Keratinocyte (primary cell): ENCODE results near the gene STMN3. TPM values are rescaled to one million over a fixed set of nuclear protein-coding genes. Genes with fewer than 3 reads are reported as not detected.
"Not testable (repeated sequence)": the region's sequence is repeated elsewhere in the genome, so short reads cannot be mapped to it uniquely, and the experiment has no call there.

ENCODE experiments used
- DNase-seq: peaks from one replicate; pipeline ENCODE4 v3.0.0-alpha.2; 2011; ENCODE audit warnings: low read depth, missing footprints, low spot score
- FAIRE-seq: peaks from 2 replicates; lab custom pipeline; 2011; peaks lifted over from hg19 to GRCh38; lab: Jason Lieb, UNC
- H2AFZ ChIP-seq: 2 replicates; pipeline ENCODE4 v1.6.0; 2012; ENCODE audit warnings: low read length, control low read depth, inconsistent platforms; ENCODE audit not compliant: control insufficient read depth
- H3K27ac ChIP-seq: 2 replicates; pipeline ENCODE4 v1.5.1; 2011; ENCODE audit warnings: low read length; ENCODE audit not compliant: control insufficient read depth, insufficient read depth
- H3K27me3 ChIP-seq: 3 replicates; pipeline ENCODE4 v1.6.0; 2011; ENCODE audit warnings: low read length; ENCODE audit not compliant: control insufficient read depth, insufficient read depth; ENCODE audit errors: extremely low read depth
- H3K36me3 ChIP-seq, 2 experiments: 2 replicates in 1 of 2; 3 replicates in 1 of 2; pipeline ENCODE4 v1.5.1; 2011; ENCODE audit warnings: low read length in 2 of 2, mild to moderate bottlenecking in 1 of 2; ENCODE audit not compliant: control insufficient read depth in 2 of 2, insufficient read depth in 2 of 2; ENCODE audit errors: extremely low read depth in 1 of 2
- H3K4me1 ChIP-seq: 3 replicates; pipeline ENCODE4 v1.5.1; 2011; ENCODE audit warnings: low read length; ENCODE audit not compliant: control insufficient read depth, insufficient read depth; ENCODE audit errors: extremely low read depth
- H3K4me2 ChIP-seq: 3 replicates; pipeline ENCODE4 v1.6.0; 2011; ENCODE audit warnings: low read depth, low read length; ENCODE audit not compliant: control insufficient read depth, insufficient read depth; ENCODE audit errors: extremely low read depth
- H3K4me3 ChIP-seq, 3 experiments: fragments of 200-600 bp in 1 of 3; sonication (generic) in 1 of 3; 2 replicates in 2 of 3; 3 replicates in 1 of 3; pipeline ENCODE4 v1.5.1; 2011 to 2016; ENCODE audit warnings: low read length in 3 of 3, mild to moderate bottlenecking in 3 of 3, control low read depth in 2 of 3, inconsistent platforms in 1 of 3, low read depth in 1 of 3, mixed read lengths in 1 of 3, mixed run types in 1 of 3, moderate library complexity in 1 of 3; ENCODE audit not compliant: control insufficient read depth in 2 of 3, insufficient read depth in 2 of 3; ENCODE audit errors: extremely low read depth in 1 of 3
- H3K79me2 ChIP-seq: 2 replicates; pipeline ENCODE4 v1.6.0; 2012; ENCODE audit warnings: low read length; ENCODE audit not compliant: control insufficient read depth, insufficient read depth
- H3K9ac ChIP-seq: 3 replicates; pipeline ENCODE4 v1.6.0; 2011; ENCODE audit warnings: low read length; ENCODE audit not compliant: control insufficient read depth, insufficient read depth; ENCODE audit errors: extremely low read depth
- H3K9me1 ChIP-seq: 3 replicates; pipeline ENCODE4 v1.6.0; 2011; ENCODE audit warnings: low read length; ENCODE audit not compliant: control insufficient read depth, insufficient read depth; ENCODE audit errors: extremely low read depth
- H3K9me3 ChIP-seq: 2 replicates; pipeline ENCODE4 v1.5.1; 2012; ENCODE audit warnings: low read depth, low read length; ENCODE audit not compliant: control insufficient read depth
- H4K20me1 ChIP-seq: 3 replicates; pipeline ENCODE4 v1.6.0; 2011; ENCODE audit warnings: low read length; ENCODE audit not compliant: control insufficient read depth, insufficient read depth; ENCODE audit errors: extremely low read depth
- CTCF ChIP-seq, 3 experiments: IDR thresholded peaks in 1 of 3; conservative IDR thresholded peaks in 1 of 3; optimal IDR thresholded peaks in 1 of 3; 2 replicates in 2 of 3; 3 replicates in 1 of 3; pipeline versions ENCODE3 to v1.5.1; 2011; ENCODE audit warnings: low read length in 3 of 3, mild to moderate bottlenecking in 3 of 3, moderate library complexity in 2 of 3, control low read depth in 1 of 3, inconsistent platforms in 1 of 3; ENCODE audit not compliant: insufficient read depth in 2 of 3; ENCODE audit errors: extremely low read depth in 1 of 3
- EZH2 ChIP-seq: IDR thresholded peaks from one replicate; pipeline ENCODE4 v1.6.1; 2012; ENCODE audit warnings: inconsistent platforms, mild to moderate bottlenecking, low read length, moderate library complexity
- dilution Hi-C: fragments of 300-500 bp; cut with MboI; formaldehyde crosslinking; loops from one replicate; pipeline ENCODE4 v1.7.0; 2020; ENCODE audit warnings: low sequenced_read_pairs; ENCODE audit not compliant: extremely low pct_ligation_motif_present
- polyA plus RNA-seq, 5 experiments: library from polyadenylated mRNA; depleted of rRNA in 3 of 5; stranded (reverse) in 3 of 5; stranded (forward) in 1 of 5; unstranded in 1 of 5; fragments of >200 nt; gene quantifications; 1 replicate in 1 of 5; 2 replicates in 3 of 5; 3 replicates in 1 of 5; pipeline versions ENCODE4 v1.2.1 to v1.2.3, GENCODE V29; 2011 to 2012; ENCODE audit warnings: missing spikeins in 2 of 5, low read depth in 1 of 5, low replicate concordance in 1 of 5

The STMN3 gene
- polyA plus RNA-seq, 1 donor (not counting 4 experiments of a cell fraction or from before 2014, with no cell fraction given), result 12.0 TPM

GRCh38 chr20:63641792-63642523, 11.3 kb downstream of the STMN3 start:
- no peaks in the 10 kb centered on the region for H3K9me1 ChIP-seq
- H2AFZ ChIP-seq, result peak overlapping the region; percentile 54
- peaks cover 10% of the 10 kb centered on the region for H3K4me1 ChIP-seq
- peak overlapping the region; percentile 75 for H3K4me2 ChIP-seq
- H3K4me3 ChIP-seq, result peak overlapping the region; percentile 31 to 67 (median 65)
- no peaks in the 10 kb centered on the region for H4K20me1 ChIP-seq
- dilution Hi-C loops, result no loop called here
- no peak overlapping the region for H3K27ac ChIP-seq
- peak overlapping the region; percentile 37 for H3K9ac ChIP-seq
- TF ChIP-seq EZH2 (no peak), CTCF (optimal IDR thresholded peaks at IDR 0.05 in 1 of 3, IDR thresholded peaks at IDR 0.05 in 1 of 3, conservative IDR thresholded peaks at IDR 0.05 in 1 of 3; ENCODE audit: extremely low read depth in 1 of 3, insufficient read depth in 2 of 3, low read length in 3 of 3) (peak; percentile 37 to 59 (median 47))
- no peaks in the 10 kb centered on the region for H3K36me3 ChIP-seq
- H3K79me2 ChIP-seq, result no peaks in the 10 kb centered on the region
- no peaks in the 10 kb centered on the region for H3K27me3 ChIP-seq
- FAIRE-seq, result no peak
- peak; percentile 69 for DNase-seq
- no peaks in the 10 kb centered on the region for H3K9me3 ChIP-seq

DNA sequence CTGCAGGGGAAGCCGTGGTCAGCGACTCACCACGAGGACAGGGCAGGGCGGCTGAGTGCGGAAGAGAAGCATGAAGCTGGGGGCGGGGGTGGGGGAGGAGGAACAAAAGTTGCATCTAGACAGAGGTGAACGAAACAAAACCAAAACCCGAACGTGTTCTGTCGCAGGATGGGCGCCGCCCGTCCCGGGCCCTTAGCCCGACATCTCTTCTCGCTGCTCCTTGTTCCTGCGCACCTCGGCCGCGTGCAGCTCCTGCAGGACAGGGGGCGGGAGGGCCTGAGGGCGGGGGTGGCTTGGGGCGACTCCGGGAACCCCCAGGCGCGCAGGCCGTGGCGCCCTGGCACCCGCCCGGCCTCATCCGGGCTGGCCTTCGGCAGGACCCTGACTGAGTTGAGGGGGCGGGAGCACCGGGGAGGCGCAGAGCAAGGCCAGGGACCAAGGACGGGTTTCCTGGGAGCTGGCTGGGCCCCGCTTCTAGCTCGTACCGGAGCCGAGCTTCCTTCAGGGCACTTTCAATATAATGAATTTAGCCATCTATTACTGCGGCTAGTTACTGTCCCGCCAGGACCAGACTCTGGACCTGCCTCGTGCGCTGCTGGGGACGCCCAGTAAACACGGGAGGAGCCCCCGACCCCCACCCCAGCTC, 12.0 kb downstream of the STMN3 start:
- no peaks in the 10 kb centered on the region for H3K9me3 ChIP-seq
- H2AFZ ChIP-seq, result peak overlapping the region; percentile 54
- peak; percentile 73 for FAIRE-seq
- no peaks in the 10 kb centered on the region for H3K36me3 ChIP-seq
- no peak for DNase-seq
- H3K4me3 ChIP-seq, result peak overlapping the region; percentile 28 to 67 (median 65)
- dilution Hi-C loops, result no loop called here
- H3K79me2 ChIP-seq, result no peaks in the 10 kb centered on the region
- peak overlapping the region; percentile 60 for H3K9ac ChIP-seq
- no peaks in the 10 kb centered on the region for H3K9me1 ChIP-seq
- no peaks in the 10 kb centered on the region for H3K27me3 ChIP-seq
- peak overlapping the region; percentile 31 for H3K27ac ChIP-seq
- no peak for TF ChIP-seq EZH2
- TF ChIP-seq CTCF (optimal IDR thresholded peaks at IDR 0.05 in 1 of 3, IDR thresholded peaks at IDR 0.05 in 1 of 3, conservative IDR thresholded peaks at IDR 0.05 in 1 of 3; ENCODE audit: extremely low read depth in 1 of 3, insufficient read depth in 2 of 3, low read length in 3 of 3), result no peak
- peak overlapping the region; percentile 75 for H3K4me2 ChIP-seq
- peaks cover 10% of the 10 kb centered on the region for H3K4me1 ChIP-seq
- no peaks in the 10 kb centered on the region for H4K20me1 ChIP-seq

DNA sequence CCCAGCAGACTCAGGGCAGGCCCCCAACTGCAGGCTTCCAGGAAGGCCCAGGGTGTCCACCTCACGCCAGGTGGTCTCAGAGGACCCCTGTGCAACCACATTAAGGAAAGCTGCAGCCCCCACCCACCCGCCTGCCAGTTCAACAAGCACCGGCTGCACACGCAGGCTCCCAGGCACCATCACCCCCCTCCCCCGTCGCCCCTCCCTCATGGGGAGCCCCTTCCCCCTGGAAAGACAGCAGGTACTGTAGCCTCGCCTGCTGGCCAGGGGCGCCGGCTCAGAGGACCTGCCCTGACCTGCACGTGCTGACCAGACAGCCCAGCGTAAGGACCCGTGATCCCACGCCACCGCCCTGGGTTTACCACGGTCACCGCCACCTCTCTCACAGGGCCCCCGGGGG, 12.5 kb downstream of the STMN3 start:
- H3K79me2 ChIP-seq, H3K9ac ChIP-seq, H3K4me1 ChIP-seq, H3K9me3 ChIP-seq, H2AFZ ChIP-seq, H3K4me3 ChIP-seq, FAIRE-seq, H3K27me3 ChIP-seq, H4K20me1 ChIP-seq, H3K4me2 ChIP-seq, H3K27ac ChIP-seq, H3K36me3 ChIP-seq, H3K9me1 ChIP-seq, DNase-seq, dilution Hi-C loops: not testable (repeated sequence)
